ENCODE results near the gene CCDC170.

The CCDC170 gene

GRCh38 chr6:151649835-151650234 is 156.0 kb downstream of the CCDC170 start:
- in situ Hi-C loops (cut with HindIII; ENCODE audit: low sequenced_read_pairs), result no loop called here

DNA sequence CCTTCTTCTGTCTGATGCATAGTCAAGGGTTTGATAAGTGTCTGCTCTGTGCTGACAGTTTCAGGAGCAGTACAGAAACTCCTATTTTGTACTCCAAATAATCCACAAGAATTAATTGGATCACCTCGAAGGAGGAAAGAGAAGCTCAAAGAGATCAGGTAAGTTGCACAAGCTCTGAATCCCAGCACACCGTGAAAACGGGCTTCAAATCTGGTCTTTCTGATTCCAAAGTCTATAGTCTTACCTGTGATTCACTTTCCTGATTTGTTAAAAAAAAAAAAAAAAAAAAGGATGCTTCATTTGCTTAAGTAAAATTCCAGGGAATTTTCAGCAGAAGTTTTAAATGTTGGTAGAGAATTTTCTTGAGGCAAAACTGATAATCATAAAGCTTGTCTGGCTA is 157.8 kb downstream of the CCDC170 start:
- in situ Hi-C loops (cut with HindIII; ENCODE audit: low sequenced_read_pairs), result no loop called here

DNA sequence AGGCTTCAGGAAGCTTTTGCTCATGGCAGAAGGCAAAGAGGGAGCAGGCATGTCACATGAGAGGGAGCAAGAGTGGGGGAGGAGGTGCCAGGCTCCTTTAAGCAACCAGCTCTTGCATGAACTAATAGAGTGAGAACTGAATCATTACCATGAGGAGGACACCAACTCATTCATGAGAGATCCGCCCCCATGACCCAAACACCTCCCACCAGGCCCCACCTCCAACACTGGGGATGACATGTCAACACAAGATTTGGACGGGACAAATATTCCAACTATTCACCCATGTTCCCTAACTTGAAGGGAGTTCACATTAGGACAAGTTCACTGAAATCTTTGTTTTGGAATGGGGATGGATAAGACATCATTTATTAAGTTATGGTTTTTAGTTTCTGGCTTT is 158.5 kb downstream of the CCDC170 start:
- in situ Hi-C loops (cut with HindIII; ENCODE audit: low sequenced_read_pairs), result no loop called here

GRCh38 chr6:151655099-151655498 is 161.3 kb downstream of the CCDC170 start:
- in situ Hi-C loops (cut with HindIII; ENCODE audit: low sequenced_read_pairs), result no loop called here

DNA sequence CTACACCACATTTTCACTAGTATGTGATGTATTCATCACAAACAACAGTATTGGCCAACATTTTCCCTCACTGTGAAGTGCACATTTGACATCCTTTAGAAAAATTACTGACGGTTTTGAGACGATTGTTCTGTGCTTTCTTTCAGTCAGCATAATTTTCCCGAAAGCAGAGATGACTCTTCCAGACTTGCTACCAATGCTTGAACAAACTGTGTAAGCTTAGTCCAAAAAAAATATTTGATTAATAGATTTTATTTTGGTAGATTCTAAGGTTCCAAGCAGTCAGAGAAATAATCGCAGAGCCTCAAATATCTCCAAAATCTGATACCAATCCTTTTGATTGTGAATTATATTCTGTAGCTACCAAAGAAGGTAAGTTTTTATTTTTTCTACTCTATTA is 162.6 kb downstream of the CCDC170 start:
- in situ Hi-C loops (cut with HindIII; ENCODE audit: low sequenced_read_pairs), result no loop called here

DNA sequence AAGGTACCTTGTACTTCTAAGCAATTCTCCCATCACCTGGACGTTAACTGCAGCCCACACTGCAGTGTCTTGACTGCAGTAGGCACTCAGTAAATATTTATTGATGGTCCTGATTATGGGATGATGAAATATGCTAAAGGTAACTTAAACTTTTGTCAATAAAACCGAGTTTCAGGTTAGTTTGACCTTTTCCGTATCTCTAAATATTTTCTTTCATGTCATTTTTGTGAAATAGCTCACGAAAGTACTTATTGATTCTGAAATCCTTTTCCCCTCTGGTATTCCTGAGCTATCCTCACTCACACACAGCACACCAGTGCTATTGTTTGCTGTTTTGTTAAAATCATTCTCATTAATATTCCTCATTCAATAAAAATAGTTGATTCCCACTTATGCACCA is 164.3 kb downstream of the CCDC170 start:
- in situ Hi-C loops (cut with HindIII; ENCODE audit: low sequenced_read_pairs), result no loop called here

GRCh38 chr6:151659212-151659611 is 165.4 kb downstream of the CCDC170 start:
- in situ Hi-C loops (cut with HindIII; ENCODE audit: low sequenced_read_pairs), result no loop called here

GRCh38 chr6:151661509-151661908 is 167.7 kb downstream of the CCDC170 start:
- in situ Hi-C loops (cut with HindIII; ENCODE audit: low sequenced_read_pairs), result no loop called here

GRCh38 chr6:151661928-151662327 is 168.1 kb downstream of the CCDC170 start:
- in situ Hi-C loops (cut with HindIII; ENCODE audit: low sequenced_read_pairs), result no loop called here

DNA sequence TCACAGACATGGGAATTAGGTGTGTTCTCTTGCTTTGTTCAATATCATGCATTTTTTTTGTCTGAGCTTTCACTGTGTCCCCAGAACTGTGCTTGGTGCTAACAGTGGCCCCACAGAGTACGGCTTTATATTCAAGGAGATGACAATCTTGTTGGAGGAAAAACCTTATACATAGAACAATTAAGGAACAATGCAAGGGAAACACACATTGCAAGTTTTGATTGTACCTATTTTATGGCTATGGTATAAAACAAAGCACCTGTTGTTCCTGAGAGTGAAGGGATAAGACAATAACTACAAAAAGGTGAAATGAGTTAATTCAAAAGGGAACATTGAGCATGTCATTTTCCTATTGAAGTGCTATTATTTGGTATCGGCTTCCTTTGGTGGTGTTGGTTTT is 169.7 kb downstream of the CCDC170 start:
- in situ Hi-C loops (cut with HindIII; ENCODE audit: low sequenced_read_pairs), result no loop called here

- in situ Hi-C loops (cut with HindIII; ENCODE audit: low sequenced_read_pairs), result no loop called here
Measured at GRCh38 chr6:151664390-151664789, 170.6 kb downstream of the CCDC170 start.

- in situ Hi-C loops (cut with HindIII; ENCODE audit: low sequenced_read_pairs), result no loop called here
Measured at GRCh38 chr6:151665329-151665728, 171.5 kb downstream of the CCDC170 start.

DNA sequence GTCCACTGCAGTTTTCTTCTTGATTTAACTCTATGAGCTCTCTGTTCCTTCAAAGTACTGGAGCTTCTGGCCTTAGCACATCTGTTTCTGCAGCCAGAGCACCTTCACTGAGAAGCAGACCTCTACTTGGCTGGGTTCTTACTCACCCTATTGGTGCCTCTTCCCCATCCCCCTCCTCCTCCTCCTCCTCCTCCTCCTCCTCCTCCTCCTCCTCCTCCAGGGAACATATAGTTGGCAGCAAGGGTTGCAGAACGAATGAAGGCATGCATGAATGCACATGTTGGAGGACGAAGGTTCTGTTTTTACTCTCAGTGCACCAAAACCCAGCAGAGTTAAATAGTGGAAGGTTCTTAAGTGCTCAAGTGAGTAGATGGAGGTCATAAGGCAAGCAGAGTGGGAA is 172.7 kb downstream of the CCDC170 start:
- in situ Hi-C loops (cut with HindIII; ENCODE audit: low sequenced_read_pairs), result no loop called here

GRCh38 chr6:151669208-151669560 is 175.4 kb downstream of the CCDC170 start:
- in situ Hi-C loops (cut with HindIII; ENCODE audit: low sequenced_read_pairs), result no loop called here

DNA sequence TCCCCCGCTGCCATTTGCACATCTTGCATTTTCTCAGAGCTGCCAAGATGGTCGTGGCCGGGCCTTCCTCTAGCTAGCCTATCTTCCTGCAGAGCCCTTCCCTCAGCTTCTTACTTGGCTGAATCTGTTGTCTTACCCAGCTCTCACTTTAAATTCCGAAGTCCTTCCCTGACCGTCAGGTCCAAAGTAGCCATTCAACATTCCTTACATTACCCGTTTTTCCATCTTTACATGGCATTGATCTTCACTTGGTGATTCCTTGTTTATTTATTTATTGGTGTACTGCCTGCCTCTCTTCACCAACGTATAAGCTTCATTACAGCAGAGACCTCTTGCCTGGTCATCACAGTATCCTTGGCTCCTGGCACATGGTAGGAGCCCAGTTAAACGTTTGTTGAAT is 176.3 kb downstream of the CCDC170 start:
- in situ Hi-C loops (cut with HindIII; ENCODE audit: low sequenced_read_pairs), result loop anchor here (5.0 kb wide), 1 partner anchor 48 kb away; no protein-coding TSS in a partner anchor

Data from endothelial cell of hepatic sinusoid (primary cell).